ENCODE measurements around the gene UNC93A. TPM values are rescaled to one million over a fixed set of nuclear protein-coding genes. Genes with fewer than 3 reads are reported as not detected.

UNC93A gene
- polyA plus RNA-seq, 1 donor from 2014 or later: not detected

- Histone ChIP-seq H3K4me2 (ENCODE audit: low read length) (no peak overlapping the region), H3K36me3 (ENCODE audit: insufficient read depth, low read length) (no peaks in the 10 kb centered on the region), H3K4me3 (ENCODE audit: low read length) (no peak overlapping the region), H4K20me1 (ENCODE audit: insufficient read depth) (no peaks in the 10 kb centered on the region), H3F3A (ENCODE audit: insufficient read depth, low read length, poor library complexity, severe bottlenecking) (no peaks in the 10 kb centered on the region), H3K27me3 (ENCODE audit: insufficient read depth, low read depth, low read length) (no peaks in the 10 kb centered on the region), H3K9me2 (ENCODE audit: insufficient read depth, low read length) (no peaks in the 10 kb centered on the region), H3K27ac (ENCODE audit: low read length) (no peak overlapping the region), H3K79me2 (replicated peaks; ENCODE audit: insufficient read depth, low read length) (no peaks in the 10 kb centered on the region), H3K9me3 (ENCODE audit: low read length) (no peaks in the 10 kb centered on the region), H3K9ac (ENCODE audit: low read length) (no peak overlapping the region), H2AFZ (ENCODE audit: low read depth, low read length) (no peak overlapping the region)
- TF ChIP-seq POLR2AphosphoS5 (IDR thresholded peaks at IDR 0.05) (no peak), REST (IDR thresholded peaks at IDR 0.05; ENCODE audit: borderline replicate concordance) (no peak), MXI1 (conservative IDR thresholded peaks at IDR 0.05; ENCODE audit: poor library complexity, severe bottlenecking) (no peak), TAF1 (IDR thresholded peaks at IDR 0.05; ENCODE audit: low read depth) (no peak), CTCF (IDR thresholded peaks at IDR 0.05; ENCODE audit: poor library complexity, severe bottlenecking) (no peak), EZH2 (IDR thresholded peaks at IDR 0.05; ENCODE audit: borderline replicate concordance, insufficient read depth, low read length, poor library complexity, severe bottlenecking) (no peak), RAD21 (conservative IDR thresholded peaks at IDR 0.05) (no peak), SMC3 (conservative IDR thresholded peaks at IDR 0.05; ENCODE audit: poor library complexity) (no peak), EP300 (conservative IDR thresholded peaks at IDR 0.05; ENCODE audit: poor library complexity, severe bottlenecking) (no peak)
These were observed 56.1 kb downstream of the UNC93A start for GRCh38 chr6:167347226-167347625.

GRCh38 chr6:167349631-167350274 is 58.6 kb downstream of the UNC93A start:
- Histone ChIP-seq H3K4me3 (ENCODE audit: low read length) (no peak overlapping the region), H3K36me3 (ENCODE audit: insufficient read depth, low read length) (no peaks in the 10 kb centered on the region), H3K27me3 (ENCODE audit: insufficient read depth, low read depth, low read length) (no peaks in the 10 kb centered on the region), H3F3A (ENCODE audit: insufficient read depth, low read length, poor library complexity, severe bottlenecking) (no peaks in the 10 kb centered on the region), H4K20me1 (ENCODE audit: insufficient read depth) (no peaks in the 10 kb centered on the region), H2AFZ (ENCODE audit: low read depth, low read length) (no peak overlapping the region), H3K27ac (ENCODE audit: low read length) (no peak overlapping the region), H3K9me2 (ENCODE audit: insufficient read depth, low read length) (no peaks in the 10 kb centered on the region), H3K79me2 (replicated peaks; ENCODE audit: insufficient read depth, low read length) (no peaks in the 10 kb centered on the region), H3K9me3 (ENCODE audit: low read length) (peaks cover 5% of the 10 kb centered on the region), H3K4me2 (ENCODE audit: low read length) (no peak overlapping the region), H3K9ac (ENCODE audit: low read length) (no peak overlapping the region)
- no peak for TF ChIP-seq POLR2AphosphoS5 (IDR thresholded peaks at IDR 0.05)
- no peak for TF ChIP-seq MXI1 (conservative IDR thresholded peaks at IDR 0.05; ENCODE audit: poor library complexity, severe bottlenecking)
- no peak for TF ChIP-seq CTCF (IDR thresholded peaks at IDR 0.05; ENCODE audit: poor library complexity, severe bottlenecking)

Measured in neural cell (in vitro differentiated cells).